WTC11 (cell line): ENCODE data around the gene DMKN. TPM values are rescaled to one million over a fixed set of nuclear protein-coding genes. Genes with fewer than 3 reads are reported as not detected.

ENCODE experiments used
- ATAC-seq: fragments of 200-7000 bp; cut with Tn5 transposase; 2 replicates; pipeline ENCODE4 v1.10.0; 2021; ENCODE audit warnings: mild to moderate bottlenecking, moderate library complexity
- CTCF ChIA-PET: fragments of 300-600 bp; sonication (Branson Sonifier 250); formaldehyde crosslinking; loops from one replicate; lab custom pipeline; 2021; ENCODE audit warnings: antibody characterized with exemption; lab: Charles Lee
- POLR2A ChIA-PET: fragments of 350-600 bp; sonication (Branson Sonifier 250); formaldehyde crosslinking; loops from one replicate; lab custom pipeline; 2021; ENCODE audit warnings: antibody characterized with exemption; lab: Charles Lee
- DNase-seq: peaks from one replicate; pipeline ENCODE4 v3.0.0; 2021; ENCODE audit warnings: low spot score
- H3K27ac Mint-ChIP-seq: 2 replicates; pipeline ENCODE4 v1.8.0; 2021; ENCODE audit warnings: mixed read lengths
- H3K27me3 Mint-ChIP-seq: 2 replicates; pipeline ENCODE4 v1.8.0; 2021; ENCODE audit warnings: low read depth, mild to moderate bottlenecking, moderate library complexity, mixed read lengths
- H3K36me3 Mint-ChIP-seq: 2 replicates; pipeline ENCODE4 v1.8.0; 2021; ENCODE audit warnings: mixed read lengths
- H3K4me1 Mint-ChIP-seq: 2 replicates; pipeline ENCODE4 v1.8.0; 2022; ENCODE audit warnings: mixed read lengths
- H3K4me3 Mint-ChIP-seq: 2 replicates; pipeline ENCODE4 v1.8.0; 2021; ENCODE audit warnings: mild to moderate bottlenecking, moderate library complexity, mixed read lengths
- H3K9me3 Mint-ChIP-seq: 2 replicates; pipeline ENCODE4 v1.8.0; 2021; ENCODE audit warnings: mixed read lengths
- CREM ChIP-seq: sonication (generic); formaldehyde crosslinking; IDR thresholded peaks from 2 replicates; pipeline ENCODE4 v1.8.1; 2022; ENCODE audit warnings: mild to moderate bottlenecking, missing genetic modification reagents, moderate library complexity
- ESRRA ChIP-seq: sonication (generic); formaldehyde crosslinking; IDR thresholded peaks from 2 replicates; pipeline ENCODE4 v1.8.1; 2022; ENCODE audit warnings: mild to moderate bottlenecking, missing genetic modification reagents, borderline replicate concordance
- ETV6 ChIP-seq: sonication (generic); formaldehyde crosslinking; IDR thresholded peaks from 2 replicates; pipeline ENCODE4 v1.8.1; 2022; ENCODE audit warnings: mild to moderate bottlenecking, missing genetic modification reagents
- HMGA2 ChIP-seq: fragments of 250-450 bp; sonication (Bioruptor Pico); IDR thresholded peaks from 2 replicates; pipeline ENCODE4 v1.4.0; 2021; ENCODE audit warnings: mild to moderate bottlenecking, moderate library complexity
- MYBL2 ChIP-seq: sonication (generic); formaldehyde crosslinking; IDR thresholded peaks from 2 replicates; pipeline ENCODE4 v1.8.1; 2023; ENCODE audit warnings: mild to moderate bottlenecking, moderate library complexity, missing genetic modification reagents
- NFE2L1 ChIP-seq: sonication (generic); formaldehyde crosslinking; IDR thresholded peaks from 2 replicates; pipeline ENCODE4 v1.8.1; 2023; ENCODE audit warnings: missing genetic modification reagents
- NR3C1 ChIP-seq: sonication (generic); formaldehyde crosslinking; conservative IDR thresholded peaks from 2 replicates; pipeline ENCODE4 v1.8.1; 2023; ENCODE audit warnings: low read depth, mild to moderate bottlenecking, missing genetic modification reagents
- ZBTB21 ChIP-seq: sonication (generic); formaldehyde crosslinking; IDR thresholded peaks from 2 replicates; pipeline ENCODE4 v1.8.1; 2023; ENCODE audit warnings: mild to moderate bottlenecking, missing genetic modification reagents, borderline replicate concordance
- ZNF232 ChIP-seq: sonication (generic); formaldehyde crosslinking; IDR thresholded peaks from 2 replicates; pipeline ENCODE4 v1.8.0; 2022; ENCODE audit warnings: mild to moderate bottlenecking, missing genetic modification reagents
- ZNF396 ChIP-seq: fragments of 250-450 bp; sonication (Bioruptor Pico); IDR thresholded peaks from 2 replicates; pipeline ENCODE4 v1.8.0; 2021; ENCODE audit warnings: mild to moderate bottlenecking, moderate library complexity, borderline replicate concordance
- total RNA-seq: library from RNA; stranded (reverse); gene quantifications from 3 replicates; pipeline ENCODE4 v1.2.3, GENCODE V29; 2021
- TF ChIP-seq, protein P1 (sequence below): sonication (generic); formaldehyde crosslinking; IDR thresholded peaks from 2 replicates; pipeline ENCODE4 v1.8.0; 2023; ENCODE audit warnings: missing genetic modification reagents
- TF ChIP-seq, protein P2 (sequence below): sonication (generic); formaldehyde crosslinking; conservative IDR thresholded peaks from 2 replicates; pipeline ENCODE4 v1.8.1; 2023; ENCODE audit warnings: mild to moderate bottlenecking, low read depth, missing genetic modification reagents, moderate library complexity
- TF ChIP-seq, protein P3 (sequence below): sonication (generic); formaldehyde crosslinking; IDR thresholded peaks from 2 replicates; pipeline ENCODE4 v1.8.1; 2023; ENCODE audit warnings: mild to moderate bottlenecking, moderate library complexity, missing genetic modification reagents
- TF ChIP-seq, protein P4 (sequence below): sonication (generic); formaldehyde crosslinking; IDR thresholded peaks from 2 replicates; pipeline ENCODE4 v1.8.0; 2022; ENCODE audit warnings: mild to moderate bottlenecking, missing genetic modification reagents
- TF ChIP-seq, protein P5 (sequence below): sonication (generic); formaldehyde crosslinking; IDR thresholded peaks from 2 replicates; pipeline ENCODE4 v1.8.1; 2023; ENCODE audit warnings: mild to moderate bottlenecking, missing genetic modification reagents, moderate library complexity
- TF ChIP-seq, protein P6 (sequence below): sonication (generic); formaldehyde crosslinking; IDR thresholded peaks from 2 replicates; pipeline ENCODE4 v1.8.1; 2022; ENCODE audit warnings: mild to moderate bottlenecking, moderate library complexity, missing genetic modification reagents
- TF ChIP-seq, protein P7 (sequence below): sonication (generic); formaldehyde crosslinking; IDR thresholded peaks from 2 replicates; pipeline ENCODE4 v1.8.1; 2022; ENCODE audit warnings: low read depth, missing genetic modification reagents, borderline replicate concordance
- TF ChIP-seq, protein P8 (sequence below): fragments of 200-600 bp; IDR thresholded peaks from 2 replicates; pipeline ENCODE4 v1.8.0; 2022; ENCODE audit warnings: antibody characterized with exemption

The DMKN gene
- total RNA-seq, 1 experiment from 2014 or later, result 285 TPM

DNA sequence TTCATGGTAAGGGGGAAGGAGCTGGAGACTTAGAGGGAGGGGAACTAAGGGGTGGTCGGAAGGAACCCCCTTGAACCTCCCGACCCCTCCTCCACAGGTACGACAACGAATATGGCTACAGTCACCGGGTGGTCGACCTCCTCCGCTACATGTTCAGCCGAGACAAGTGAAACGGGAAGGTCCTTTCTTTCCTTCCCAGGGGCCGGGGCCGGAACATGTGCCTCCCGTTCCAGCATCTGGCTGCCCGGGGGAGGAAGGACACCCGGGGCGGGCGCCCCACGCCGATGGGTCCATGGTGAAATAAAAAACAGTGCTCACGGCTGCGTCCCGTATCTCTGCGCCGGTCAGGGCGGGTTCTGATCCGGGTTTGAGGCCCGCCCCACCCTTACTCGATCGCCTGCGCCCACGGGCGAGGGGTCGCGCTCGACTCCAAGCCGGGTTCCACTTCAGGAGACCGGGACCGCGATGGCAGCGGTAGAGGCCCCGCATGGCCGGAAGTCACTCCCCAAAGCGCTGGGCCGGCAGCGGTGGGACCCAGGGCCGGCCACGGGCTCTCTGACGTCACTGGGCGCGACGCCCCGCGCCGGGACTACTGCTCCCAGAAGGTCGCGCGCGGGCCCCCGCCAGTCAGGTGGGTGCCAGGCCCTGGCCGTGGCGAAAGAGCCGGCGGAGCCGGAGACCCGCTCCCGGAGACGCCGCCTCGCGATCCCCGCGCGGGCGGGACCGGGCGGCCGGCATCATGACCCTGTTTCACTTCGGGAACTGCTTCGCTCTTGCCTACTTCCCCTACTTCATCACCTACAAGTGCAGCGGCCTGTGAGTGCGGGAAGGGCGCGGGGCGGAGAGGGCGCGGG is 31.8 kb upstream of the DMKN start, which contains the start of gene TMEM147 (continued):
- TF ChIP-seq HMGA2 (CRISPR knock-in tag) (0 out of 2 replicates have a peak, but pooled peaks have one; percentile 10), ESRRA (peak; percentile 51; the same call in 1 of the 2 replicates), NFE2L1 (CRISPR knock-in tag) (peak; percentile 27; the same call in 1 of the 2 replicates)

DNA sequence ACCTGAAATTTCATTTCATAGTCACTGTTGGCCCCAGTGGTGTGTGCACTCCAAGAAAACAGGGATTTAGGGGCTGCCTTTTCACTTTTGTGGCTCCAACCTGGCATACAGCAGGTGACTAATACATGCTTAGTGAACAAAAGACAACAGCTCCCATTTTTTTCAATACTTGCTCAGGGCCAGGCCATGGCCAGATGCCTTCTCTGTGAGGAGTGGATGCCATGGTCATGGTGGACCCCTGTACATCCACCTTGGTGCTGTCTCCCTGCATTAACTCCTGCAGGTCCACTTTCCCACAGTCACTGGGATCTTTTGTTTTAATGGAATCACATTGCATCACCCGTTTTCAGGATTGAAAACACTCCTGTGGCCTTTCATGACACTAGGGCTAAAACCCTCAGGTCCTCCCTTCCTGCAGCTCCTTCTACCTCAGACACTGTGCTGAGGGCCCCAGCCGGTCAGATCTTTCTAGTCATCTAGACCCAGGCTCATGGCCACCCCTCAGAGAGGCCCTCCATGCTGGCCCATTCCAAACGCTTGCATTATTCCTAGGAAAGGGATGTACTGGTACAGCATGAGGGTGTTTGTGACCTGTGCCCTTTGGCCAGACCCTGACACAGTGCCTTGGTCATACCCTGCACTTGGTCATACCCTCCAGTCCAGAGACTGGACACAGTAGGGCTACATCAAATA is 30.8 kb upstream of the DMKN start:
- Mint-ChIP-seq H3K9me3 (no peaks in the 10 kb centered on the region), H3K36me3 (peaks cover 27% of the 10 kb centered on the region), H3K27me3 (no peaks in the 10 kb centered on the region; the same call in 1 of the 2 replicates), H3K27ac (peak overlapping the region; percentile 80), H3K4me1 (peaks cover 21% of the 10 kb centered on the region), H3K4me3 (peak overlapping the region; percentile 92)
- ChIA-PET POLR2A (no interaction called here), CTCF (interaction anchor here (1.2 to 2.0 kb wide), 2 partner anchors 13 to 34 kb away, joined by 3 to 6 read pairs; no protein-coding TSS in a partner anchor)
- no peak for TF ChIP-seq NR3C1
- no peak for TF ChIP-seq CREM (CRISPR knock-in tag)
- TF ChIP-seq, protein P1, sequence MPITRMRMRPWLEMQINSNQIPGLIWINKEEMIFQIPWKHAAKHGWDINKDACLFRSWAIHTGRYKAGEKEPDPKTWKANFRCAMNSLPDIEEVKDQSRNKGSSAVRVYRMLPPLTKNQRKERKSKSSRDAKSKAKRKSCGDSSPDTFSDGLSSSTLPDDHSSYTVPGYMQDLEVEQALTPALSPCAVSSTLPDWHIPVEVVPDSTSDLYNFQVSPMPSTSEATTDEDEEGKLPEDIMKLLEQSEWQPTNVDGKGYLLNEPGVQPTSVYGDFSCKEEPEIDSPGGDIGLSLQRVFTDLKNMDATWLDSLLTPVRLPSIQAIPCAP (CRISPR knock-in tag), result no peak
- no peak for TF ChIP-seq ZBTB21
- no peak for TF ChIP-seq ZNF232
- TF ChIP-seq, protein P2, sequence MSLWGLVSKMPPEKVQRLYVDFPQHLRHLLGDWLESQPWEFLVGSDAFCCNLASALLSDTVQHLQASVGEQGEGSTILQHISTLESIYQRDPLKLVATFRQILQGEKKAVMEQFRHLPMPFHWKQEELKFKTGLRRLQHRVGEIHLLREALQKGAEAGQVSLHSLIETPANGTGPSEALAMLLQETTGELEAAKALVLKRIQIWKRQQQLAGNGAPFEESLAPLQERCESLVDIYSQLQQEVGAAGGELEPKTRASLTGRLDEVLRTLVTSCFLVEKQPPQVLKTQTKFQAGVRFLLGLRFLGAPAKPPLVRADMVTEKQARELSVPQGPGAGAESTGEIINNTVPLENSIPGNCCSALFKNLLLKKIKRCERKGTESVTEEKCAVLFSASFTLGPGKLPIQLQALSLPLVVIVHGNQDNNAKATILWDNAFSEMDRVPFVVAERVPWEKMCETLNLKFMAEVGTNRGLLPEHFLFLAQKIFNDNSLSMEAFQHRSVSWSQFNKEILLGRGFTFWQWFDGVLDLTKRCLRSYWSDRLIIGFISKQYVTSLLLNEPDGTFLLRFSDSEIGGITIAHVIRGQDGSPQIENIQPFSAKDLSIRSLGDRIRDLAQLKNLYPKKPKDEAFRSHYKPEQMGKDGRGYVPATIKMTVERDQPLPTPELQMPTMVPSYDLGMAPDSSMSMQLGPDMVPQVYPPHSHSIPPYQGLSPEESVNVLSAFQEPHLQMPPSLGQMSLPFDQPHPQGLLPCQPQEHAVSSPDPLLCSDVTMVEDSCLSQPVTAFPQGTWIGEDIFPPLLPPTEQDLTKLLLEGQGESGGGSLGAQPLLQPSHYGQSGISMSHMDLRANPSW, result no peak
- TF ChIP-seq HMGA2 (CRISPR knock-in tag), result no peak
- TF ChIP-seq, protein P3, sequence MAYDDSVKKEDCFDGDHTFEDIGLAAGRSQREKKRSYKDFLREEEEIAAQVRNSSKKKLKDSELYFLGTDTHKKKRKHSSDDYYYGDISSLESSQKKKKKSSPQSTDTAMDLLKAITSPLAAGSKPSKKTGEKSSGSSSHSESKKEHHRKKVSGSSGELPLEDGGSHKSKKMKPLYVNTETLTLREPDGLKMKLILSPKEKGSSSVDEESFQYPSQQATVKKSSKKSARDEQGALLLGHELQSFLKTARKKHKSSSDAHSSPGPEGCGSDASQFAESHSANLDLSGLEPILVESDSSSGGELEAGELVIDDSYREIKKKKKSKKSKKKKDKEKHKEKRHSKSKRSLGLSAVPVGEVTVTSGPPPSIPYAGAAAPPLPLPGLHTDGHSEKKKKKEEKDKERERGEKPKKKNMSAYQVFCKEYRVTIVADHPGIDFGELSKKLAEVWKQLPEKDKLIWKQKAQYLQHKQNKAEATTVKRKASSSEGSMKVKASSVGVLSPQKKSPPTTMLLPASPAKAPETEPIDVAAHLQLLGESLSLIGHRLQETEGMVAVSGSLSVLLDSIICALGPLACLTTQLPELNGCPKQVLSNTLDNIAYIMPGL (CRISPR knock-in tag), result no peak
- ATAC-seq (no peak), DNase-seq (no peak)

DNA sequence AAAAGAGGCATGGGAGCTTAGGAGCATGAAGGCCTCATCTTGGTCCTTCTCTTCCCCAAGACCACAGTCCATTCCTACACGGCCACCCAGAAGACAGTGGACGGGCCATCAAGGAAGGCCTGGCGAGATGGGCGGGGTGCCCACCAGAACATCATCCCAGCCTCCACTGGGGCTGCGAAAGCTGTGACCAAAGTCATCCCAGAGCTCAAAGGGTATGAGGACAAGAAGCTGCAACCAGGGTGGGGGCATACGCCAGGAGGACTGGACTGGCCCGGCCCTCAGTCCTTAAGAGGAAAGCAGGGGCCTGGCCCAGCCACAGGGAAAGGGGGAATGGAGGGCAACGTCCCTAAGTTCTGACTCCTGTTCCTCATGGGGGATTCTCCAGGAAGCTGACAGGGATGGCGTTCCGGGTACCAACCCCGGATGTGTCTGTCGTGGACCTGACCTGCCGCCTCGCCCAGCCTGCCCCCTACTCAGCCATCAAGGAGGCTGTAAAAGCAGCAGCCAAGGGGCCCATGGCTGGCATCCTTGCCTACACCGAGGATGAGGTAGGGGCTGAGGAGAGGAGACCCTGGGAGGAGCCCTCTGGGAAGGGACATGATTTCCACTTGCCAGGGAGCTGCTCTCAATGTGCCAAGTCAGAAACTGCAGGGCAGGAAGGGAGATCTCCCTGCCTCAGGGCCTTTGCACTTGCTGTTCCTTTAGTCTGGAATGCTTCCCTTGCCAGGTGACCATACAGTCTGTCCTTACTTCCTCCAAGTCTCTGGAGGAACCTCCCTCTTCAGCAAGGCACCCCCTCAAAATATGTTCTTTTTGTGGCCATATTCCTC is 30.0 kb upstream of the DMKN start:
- Mint-ChIP-seq H3K9me3 (no peaks in the 10 kb centered on the region), H3K4me3 (peak overlapping the region; percentile 92; the same call in 1 of the 2 replicates), H3K4me1 (peaks cover 18% of the 10 kb centered on the region), H3K27me3 (no peaks in the 10 kb centered on the region; the same call in 1 of the 2 replicates), H3K27ac (no peak overlapping the region), H3K36me3 (peaks cover 27% of the 10 kb centered on the region)
- no peak for DNase-seq
- POLR2A ChIA-PET, result no interaction called here
- ATAC-seq, result no peak
- CTCF ChIA-PET, result interaction anchor here (2.0 kb wide), 1 partner anchor 33 kb away, joined by 6 read pairs; no protein-coding TSS in a partner anchor
- TF ChIP-seq, protein P4, sequence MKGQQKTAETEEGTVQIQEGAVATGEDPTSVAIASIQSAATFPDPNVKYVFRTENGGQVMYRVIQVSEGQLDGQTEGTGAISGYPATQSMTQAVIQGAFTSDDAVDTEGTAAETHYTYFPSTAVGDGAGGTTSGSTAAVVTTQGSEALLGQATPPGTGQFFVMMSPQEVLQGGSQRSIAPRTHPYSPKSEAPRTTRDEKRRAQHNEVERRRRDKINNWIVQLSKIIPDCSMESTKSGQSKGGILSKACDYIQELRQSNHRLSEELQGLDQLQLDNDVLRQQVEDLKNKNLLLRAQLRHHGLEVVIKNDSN (CRISPR knock-in tag), result no peak
- TF ChIP-seq, protein P5, sequence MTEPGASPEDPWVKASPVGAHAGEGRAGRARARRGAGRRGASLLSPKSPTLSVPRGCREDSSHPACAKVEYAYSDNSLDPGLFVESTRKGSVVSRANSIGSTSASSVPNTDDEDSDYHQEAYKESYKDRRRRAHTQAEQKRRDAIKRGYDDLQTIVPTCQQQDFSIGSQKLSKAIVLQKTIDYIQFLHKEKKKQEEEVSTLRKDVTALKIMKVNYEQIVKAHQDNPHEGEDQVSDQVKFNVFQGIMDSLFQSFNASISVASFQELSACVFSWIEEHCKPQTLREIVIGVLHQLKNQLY (CRISPR knock-in tag), result no peak
- TF ChIP-seq, protein P6, sequence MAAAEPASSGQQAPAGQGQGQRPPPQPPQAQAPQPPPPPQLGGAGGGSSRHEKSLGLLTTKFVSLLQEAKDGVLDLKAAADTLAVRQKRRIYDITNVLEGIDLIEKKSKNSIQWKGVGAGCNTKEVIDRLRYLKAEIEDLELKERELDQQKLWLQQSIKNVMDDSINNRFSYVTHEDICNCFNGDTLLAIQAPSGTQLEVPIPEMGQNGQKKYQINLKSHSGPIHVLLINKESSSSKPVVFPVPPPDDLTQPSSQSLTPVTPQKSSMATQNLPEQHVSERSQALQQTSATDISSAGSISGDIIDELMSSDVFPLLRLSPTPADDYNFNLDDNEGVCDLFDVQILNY (CRISPR knock-in tag), result no peak
- no peak for TF ChIP-seq ZNF396 (CRISPR knock-in tag)
- TF ChIP-seq ETV6, result no peak
- TF ChIP-seq MYBL2 (CRISPR knock-in tag), result no peak
- TF ChIP-seq, protein P7, sequence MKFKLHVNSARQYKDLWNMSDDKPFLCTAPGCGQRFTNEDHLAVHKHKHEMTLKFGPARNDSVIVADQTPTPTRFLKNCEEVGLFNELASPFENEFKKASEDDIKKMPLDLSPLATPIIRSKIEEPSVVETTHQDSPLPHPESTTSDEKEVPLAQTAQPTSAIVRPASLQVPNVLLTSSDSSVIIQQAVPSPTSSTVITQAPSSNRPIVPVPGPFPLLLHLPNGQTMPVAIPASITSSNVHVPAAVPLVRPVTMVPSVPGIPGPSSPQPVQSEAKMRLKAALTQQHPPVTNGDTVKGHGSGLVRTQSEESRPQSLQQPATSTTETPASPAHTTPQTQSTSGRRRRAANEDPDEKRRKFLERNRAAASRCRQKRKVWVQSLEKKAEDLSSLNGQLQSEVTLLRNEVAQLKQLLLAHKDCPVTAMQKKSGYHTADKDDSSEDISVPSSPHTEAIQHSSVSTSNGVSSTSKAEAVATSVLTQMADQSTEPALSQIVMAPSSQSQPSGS (CRISPR knock-in tag), result no peak
- TF ChIP-seq, protein P8, sequence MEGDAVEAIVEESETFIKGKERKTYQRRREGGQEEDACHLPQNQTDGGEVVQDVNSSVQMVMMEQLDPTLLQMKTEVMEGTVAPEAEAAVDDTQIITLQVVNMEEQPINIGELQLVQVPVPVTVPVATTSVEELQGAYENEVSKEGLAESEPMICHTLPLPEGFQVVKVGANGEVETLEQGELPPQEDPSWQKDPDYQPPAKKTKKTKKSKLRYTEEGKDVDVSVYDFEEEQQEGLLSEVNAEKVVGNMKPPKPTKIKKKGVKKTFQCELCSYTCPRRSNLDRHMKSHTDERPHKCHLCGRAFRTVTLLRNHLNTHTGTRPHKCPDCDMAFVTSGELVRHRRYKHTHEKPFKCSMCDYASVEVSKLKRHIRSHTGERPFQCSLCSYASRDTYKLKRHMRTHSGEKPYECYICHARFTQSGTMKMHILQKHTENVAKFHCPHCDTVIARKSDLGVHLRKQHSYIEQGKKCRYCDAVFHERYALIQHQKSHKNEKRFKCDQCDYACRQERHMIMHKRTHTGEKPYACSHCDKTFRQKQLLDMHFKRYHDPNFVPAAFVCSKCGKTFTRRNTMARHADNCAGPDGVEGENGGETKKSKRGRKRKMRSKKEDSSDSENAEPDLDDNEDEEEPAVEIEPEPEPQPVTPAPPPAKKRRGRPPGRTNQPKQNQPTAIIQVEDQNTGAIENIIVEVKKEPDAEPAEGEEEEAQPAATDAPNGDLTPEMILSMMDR, result no peak
